ENCODE measurements around the gene AFM.

AFM gene

GRCh38 chr4:73520821-73521220 is 39.3 kb downstream of the AFM start:
- DNase-seq (ENCODE audit: low read depth in 2 of 2), result peak; percentile 70 to 89
- no peak for TF ChIP-seq CTCF (IDR thresholded peaks at IDR 0.05; ENCODE audit: low read depth, low read length)
- no peak overlapping the region for H3K4me3 ChIP-seq (replicated peaks in 1 of 2; ENCODE audit: low read depth in 2 of 2, low read length in 2 of 2)

- H3K4me3 ChIP-seq (replicated peaks in 1 of 2; ENCODE audit: low read depth in 2 of 2, low read length in 2 of 2), result no peak overlapping the region
- DNase-seq (ENCODE audit: low read depth in 2 of 2), result peak in 1 of 2 donors; percentile 10
- no peak for TF ChIP-seq CTCF (IDR thresholded peaks at IDR 0.05; ENCODE audit: low read depth, low read length)
Observed at GRCh38 chr4:73523126-73523525, 41.6 kb downstream of the AFM start.

- no peak for DNase-seq (ENCODE audit: low read depth in 2 of 2)
- TF ChIP-seq CTCF (IDR thresholded peaks at IDR 0.05; ENCODE audit: low read depth, low read length), result no peak
- H3K4me3 ChIP-seq (replicated peaks in 1 of 2; ENCODE audit: low read depth in 2 of 2, low read length in 2 of 2), result no peak overlapping the region
Observed at GRCh38 chr4:73525611-73526010, 44.1 kb downstream of the AFM start.

GRCh38 chr4:73527196-73527595 is 45.7 kb downstream of the AFM start:
- no peak for DNase-seq (ENCODE audit: low read depth in 2 of 2)
- no peak for TF ChIP-seq CTCF (IDR thresholded peaks at IDR 0.05; ENCODE audit: low read depth, low read length)
- H3K4me3 ChIP-seq (replicated peaks in 1 of 2; ENCODE audit: low read depth in 2 of 2, low read length in 2 of 2), result no peak overlapping the region

GRCh38 chr4:73528171-73528570 is 46.6 kb downstream of the AFM start:
- no peak for TF ChIP-seq CTCF (IDR thresholded peaks at IDR 0.05; ENCODE audit: low read depth, low read length)
- peak; percentile 16 to 28 for DNase-seq (ENCODE audit: low read depth in 2 of 2)
- no peak overlapping the region for H3K4me3 ChIP-seq (replicated peaks in 1 of 2; ENCODE audit: low read depth in 2 of 2, low read length in 2 of 2)

GRCh38 chr4:73533515-73534422 is 52.2 kb downstream of the AFM start:
- TF ChIP-seq CTCF (IDR thresholded peaks at IDR 0.05; ENCODE audit: low read depth, low read length), result no peak
- no peak for DNase-seq (ENCODE audit: low read depth in 2 of 2)
- no peak overlapping the region for H3K4me3 ChIP-seq (replicated peaks in 1 of 2; ENCODE audit: low read depth in 2 of 2, low read length in 2 of 2)
